ENCODE results near the gene C2.
"Not testable (repeated sequence)": the region's sequence is repeated elsewhere in the genome, so short reads cannot be mapped to it uniquely, and the experiment has no call there.

The C2 gene

GRCh38 chr6:31972709-31973350 is 45.3 kb downstream of the C2 start:
- Histone ChIP-seq H3K4me1 (no peaks in the 10 kb centered on the region), H3K36me3 (peaks cover 15% of the 10 kb centered on the region), H3K4me3 (ENCODE audit: low read depth, low read length) (peak overlapping the region; percentile 82), H3K27me3 (no peaks in the 10 kb centered on the region), H3K9me3 (no peaks in the 10 kb centered on the region)
- TF ChIP-seq CTCF (IDR thresholded peaks at IDR 0.05; ENCODE audit: low read depth, low read length), result no peak
- no peak for DNase-seq

GRCh38 chr6:31976065-31976464 is 48.5 kb downstream of the C2 start:
- not testable (repeated sequence) for H3K9me3 ChIP-seq; H3K4me1 ChIP-seq; H3K27me3 ChIP-seq; H3K4me3 ChIP-seq (ENCODE audit: low read depth, low read length); DNase-seq; H3K36me3 ChIP-seq

- TF ChIP-seq CTCF (IDR thresholded peaks at IDR 0.05; ENCODE audit: low read depth, low read length), result no peak
- Histone ChIP-seq H3K4me1 (no peaks in the 10 kb centered on the region), H3K9me3 (no peaks in the 10 kb centered on the region), H3K27me3 (no peaks in the 10 kb centered on the region), H3K36me3 (no peaks in the 10 kb centered on the region; the same call in 1 of the 2 replicates), H3K4me3 (ENCODE audit: low read depth, low read length) (no peak overlapping the region)
- DNase-seq, result no peak
Observed at GRCh38 chr6:31977816-31978431, 50.4 kb downstream of the C2 start.

- no peaks in the 10 kb centered on the region for H3K4me1 ChIP-seq
- no peak for TF ChIP-seq CTCF (IDR thresholded peaks at IDR 0.05; ENCODE audit: low read depth, low read length)
- DNase-seq, result no peak
- H3K27me3 ChIP-seq, result no peaks in the 10 kb centered on the region
- no peaks in the 10 kb centered on the region; the same call in 1 of the 2 replicates for H3K36me3 ChIP-seq
- H3K4me3 ChIP-seq (ENCODE audit: low read depth, low read length), result no peak overlapping the region
- no peaks in the 10 kb centered on the region for H3K9me3 ChIP-seq
Observed at GRCh38 chr6:31978831-31979230, 51.3 kb downstream of the C2 start.

- no peaks in the 10 kb centered on the region; the same call in 1 of the 2 replicates for H3K36me3 ChIP-seq
- no peak for DNase-seq
- no peaks in the 10 kb centered on the region for H3K4me1 ChIP-seq
- H3K9me3 ChIP-seq, result no peaks in the 10 kb centered on the region
- no peak for TF ChIP-seq CTCF (IDR thresholded peaks at IDR 0.05; ENCODE audit: low read depth, low read length)
- H3K4me3 ChIP-seq (ENCODE audit: low read depth, low read length), result no peak overlapping the region
- no peaks in the 10 kb centered on the region for H3K27me3 ChIP-seq
Observed at GRCh38 chr6:31979238-31979898, 51.9 kb downstream of the C2 start.

- H3K36me3 ChIP-seq, result not testable (repeated sequence)
Observed at GRCh38 chr6:31980195-31980876, 52.8 kb downstream of the C2 start.

GRCh38 chr6:31980998-31981397 is 53.5 kb downstream of the C2 start:
- H3K27me3 ChIP-seq; H3K36me3 ChIP-seq; DNase-seq; H3K9me3 ChIP-seq; H3K4me1 ChIP-seq; H3K4me3 ChIP-seq (ENCODE audit: low read depth, low read length): not testable (repeated sequence)

More at GRCh38 chr6:31980195-31980876, 52.8 kb downstream of the C2 start:
- not testable (repeated sequence) for H3K4me1 ChIP-seq; H3K27me3 ChIP-seq; H3K9me3 ChIP-seq; DNase-seq; H3K4me3 ChIP-seq (ENCODE audit: low read depth, low read length)

GRCh38 chr6:31981744-31982143 is 54.2 kb downstream of the C2 start, which contains the start of gene C4A:
Gene C4A, plus strand, starts transcription at chr6:31982057. Its CDS starts 51 bp downstream, at chr6:31982108.
- not testable (repeated sequence) for H3K4me3 ChIP-seq (ENCODE audit: low read depth, low read length); H3K9me3 ChIP-seq; H3K4me1 ChIP-seq

GRCh38 chr6:31989363-31989762 is 61.8 kb downstream of the C2 start:
- not testable (repeated sequence) for H3K27me3 ChIP-seq; DNase-seq; H3K36me3 ChIP-seq; H3K4me3 ChIP-seq (ENCODE audit: low read depth, low read length); H3K9me3 ChIP-seq; H3K4me1 ChIP-seq

More at GRCh38 chr6:31981744-31982143, 54.2 kb downstream of the C2 start, which contains the start of gene C4A:
- DNase-seq, H3K36me3 ChIP-seq, H3K27me3 ChIP-seq: not testable (repeated sequence)

- H3K4me3 ChIP-seq (ENCODE audit: low read depth, low read length); DNase-seq; H3K36me3 ChIP-seq; H3K9me3 ChIP-seq; H3K27me3 ChIP-seq; H3K4me1 ChIP-seq: not testable (repeated sequence)
Observed at GRCh38 chr6:31994421-31994820, 66.9 kb downstream of the C2 start.
